Renal cortical epithelial cell (primary cell): Measurements from ENCODE around the gene SMARCAL1. TPM values are rescaled to one million over a fixed set of nuclear protein-coding genes. Genes with fewer than 3 reads are reported as not detected.

Experiments
- DNase-seq: peaks from one replicate; pipeline ENCODE4 v3.0.0-alpha.2; 2011; ENCODE audit warnings: low read depth
- total RNA-seq: library from RNA; depleted of rRNA; stranded (reverse); fragments of >200 nt; gene quantifications from 2 replicates; pipeline ENCODE4 v1.2.3, GENCODE V29; 2014

SMARCAL1 gene
- total RNA-seq, 1 donor from 2014 or later: 25.5 TPM

GRCh38 chr2:216428618-216429350 lies 16.5 kb downstream of the SMARCAL1 start:
- DNase-seq: no peak

DNA sequence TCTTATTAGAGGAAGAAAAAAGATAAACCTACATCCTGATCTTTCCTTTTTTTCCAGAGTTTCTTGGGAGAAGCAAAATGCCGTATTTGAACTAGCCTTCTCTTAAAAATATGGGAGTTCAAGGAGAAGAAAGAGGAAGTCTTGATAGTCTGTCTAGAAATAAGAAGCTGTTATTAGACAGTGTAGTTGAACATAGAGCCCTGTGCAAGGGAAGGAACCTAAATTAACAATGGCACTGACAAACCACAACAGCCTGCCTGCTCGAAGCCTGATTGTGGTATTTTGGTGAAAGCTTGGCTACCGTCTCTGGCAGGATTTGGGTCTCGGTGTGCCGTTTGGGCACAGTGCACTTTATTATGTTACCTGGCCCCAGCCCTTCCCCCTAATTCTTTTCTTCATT lies 17.1 kb downstream of the SMARCAL1 start:
- no peak for DNase-seq

- no peak for DNase-seq
These were observed 18.7 kb downstream of the SMARCAL1 start for GRCh38 chr2:216430811-216431530.

DNA sequence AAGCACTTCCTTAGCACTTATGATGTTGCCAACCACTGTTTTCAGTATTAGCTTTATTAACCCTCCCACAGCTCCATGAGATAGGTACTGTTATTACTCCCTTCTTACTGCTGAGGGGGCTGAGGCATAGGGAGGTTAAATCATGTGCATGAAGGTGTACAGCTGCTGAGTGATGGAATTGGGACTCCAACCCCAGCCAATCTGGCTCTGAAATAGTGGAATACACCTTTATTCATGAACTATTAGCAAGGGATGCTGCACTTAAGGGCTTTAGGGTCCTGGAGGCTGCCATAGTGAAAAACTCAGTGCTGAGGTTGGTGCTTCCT lies 19.2 kb downstream of the SMARCAL1 start:
- no peak for DNase-seq

- no peak for DNase-seq
These were observed 24.1 kb downstream of the SMARCAL1 start for GRCh38 chr2:216436383-216436782.

DNA sequence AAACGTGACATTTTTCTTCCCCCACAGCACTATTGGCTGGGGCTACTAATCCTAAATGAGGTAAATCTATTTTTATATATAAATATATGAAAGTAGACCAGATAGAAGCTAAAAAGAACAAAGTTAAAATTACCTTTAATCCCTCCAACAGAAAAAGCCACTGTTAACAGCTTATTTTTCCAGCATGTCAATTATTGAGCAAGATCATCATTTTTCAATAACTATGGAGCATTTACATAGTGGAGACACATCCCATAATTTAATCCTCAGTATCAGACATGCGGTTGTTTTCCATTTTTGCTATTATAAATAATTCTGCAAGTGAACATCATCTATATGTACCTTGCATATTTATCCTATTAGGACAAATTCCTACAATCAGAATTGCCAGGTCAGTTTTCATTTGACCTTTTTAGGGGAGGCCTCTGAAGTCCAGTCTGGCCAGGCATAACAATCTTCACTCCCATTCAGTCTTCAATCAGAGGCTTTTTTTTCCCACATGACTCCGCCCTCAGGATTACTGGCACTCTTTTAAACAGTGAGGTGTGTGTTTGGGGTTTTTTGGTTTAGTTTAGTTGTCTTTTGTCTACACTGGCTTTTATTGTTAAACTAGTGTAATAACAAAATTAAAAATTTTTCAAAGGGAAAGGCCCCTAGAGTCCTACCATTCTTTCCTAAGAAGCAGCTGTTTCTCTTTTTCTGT lies 29.2 kb downstream of the SMARCAL1 start:
- DNase-seq: no peak

DNA sequence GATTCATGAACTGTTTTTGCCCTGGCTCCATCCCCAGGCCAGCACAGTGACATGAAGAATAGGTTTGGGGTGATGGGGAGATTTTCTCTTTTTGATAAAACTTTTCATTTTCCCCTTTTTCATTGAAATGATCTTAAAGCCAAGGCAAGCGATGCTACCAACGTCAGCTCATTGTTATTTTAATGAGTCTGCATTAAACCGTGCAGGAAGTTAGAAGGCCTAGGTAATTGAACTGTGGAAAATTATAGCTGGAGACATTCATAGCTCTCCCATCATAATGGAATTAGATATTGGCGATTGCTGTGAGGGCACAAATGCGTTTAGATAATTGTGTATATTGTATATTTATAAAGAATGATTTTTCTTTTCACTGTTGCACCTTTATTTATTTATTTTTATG lies 33.2 kb downstream of the SMARCAL1 start:
- DNase-seq: no peak

- DNase-seq: no peak
These were observed 34.1 kb downstream of the SMARCAL1 start for GRCh38 chr2:216446343-216446742.

- no peak for DNase-seq
These were observed 35.0 kb downstream of the SMARCAL1 start for GRCh38 chr2:216447293-216447692.

DNA sequence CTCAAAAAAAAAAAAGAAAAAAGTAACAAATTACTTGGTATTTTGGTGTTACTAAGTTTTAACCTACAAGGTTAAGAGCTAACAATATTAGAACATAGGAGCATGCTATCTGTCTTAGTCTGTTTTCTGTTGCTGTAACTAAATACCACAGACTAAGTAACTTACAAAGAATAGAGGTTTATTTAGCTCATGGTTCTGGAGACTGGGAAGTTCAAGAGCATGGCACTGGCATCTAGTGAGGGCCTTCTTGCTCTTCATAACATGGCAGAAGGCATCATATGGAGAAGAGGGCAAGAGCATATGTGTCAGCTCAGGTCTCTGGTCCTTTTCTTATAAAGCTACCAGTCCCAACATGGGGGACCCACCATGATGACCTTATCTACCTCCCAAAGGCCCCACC lies 36.5 kb downstream of the SMARCAL1 start:
- no peak for DNase-seq

GRCh38 chr2:216450346-216450745 lies 38.1 kb downstream of the SMARCAL1 start:
- no peak for DNase-seq

DNA sequence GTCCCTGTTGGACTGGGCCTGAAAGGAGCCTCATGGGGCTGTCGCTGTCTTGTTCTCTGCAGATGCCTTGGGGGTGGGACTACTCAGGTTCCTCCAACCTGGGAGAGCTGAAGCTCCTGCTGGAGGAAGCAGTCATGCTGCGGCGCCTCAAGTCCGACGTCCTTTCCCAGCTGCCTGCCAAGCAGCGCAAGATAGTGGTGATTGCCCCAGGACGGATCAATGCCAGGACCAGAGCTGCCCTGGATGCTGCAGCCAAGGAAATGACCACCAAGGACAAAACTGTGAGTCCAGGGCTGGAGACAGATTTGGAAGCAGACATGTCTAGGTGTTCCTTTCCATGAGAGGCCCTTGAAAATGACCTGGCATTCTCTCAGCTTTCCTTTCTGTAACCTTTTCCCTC lies 38.5 kb downstream of the SMARCAL1 start:
- no peak for DNase-seq

- no peak for DNase-seq
These were observed 41.8 kb downstream of the SMARCAL1 start for GRCh38 chr2:216453955-216454614.

DNA sequence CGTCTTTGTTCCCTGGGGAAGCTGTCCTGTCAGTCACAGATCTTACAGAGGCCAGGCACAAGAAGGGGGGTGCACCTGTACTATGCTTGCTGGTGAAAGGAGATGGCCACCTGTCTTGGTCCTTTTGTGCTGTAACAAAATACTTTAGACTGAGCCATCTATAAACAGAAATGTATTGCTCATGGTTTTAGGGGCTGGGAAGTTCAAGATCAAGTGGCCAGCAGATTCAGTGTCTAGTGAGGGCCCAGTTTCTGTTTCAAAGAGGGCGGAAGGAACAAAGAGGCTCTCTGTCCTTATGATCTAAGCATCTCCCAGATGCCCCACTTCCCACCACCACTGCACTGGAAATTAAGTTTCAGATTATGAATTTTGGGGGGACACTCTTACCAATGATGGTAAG lies 50.9 kb downstream of the SMARCAL1 start:
- no peak for DNase-seq

- DNase-seq: no peak
These were observed 51.9 kb downstream of the SMARCAL1 start for GRCh38 chr2:216464104-216464720.

- no peak for DNase-seq
These were observed 53.4 kb downstream of the SMARCAL1 start for GRCh38 chr2:216465579-216466195.

- DNase-seq: no peak
These were observed 55.6 kb downstream of the SMARCAL1 start for GRCh38 chr2:216467845-216468244.

DNA sequence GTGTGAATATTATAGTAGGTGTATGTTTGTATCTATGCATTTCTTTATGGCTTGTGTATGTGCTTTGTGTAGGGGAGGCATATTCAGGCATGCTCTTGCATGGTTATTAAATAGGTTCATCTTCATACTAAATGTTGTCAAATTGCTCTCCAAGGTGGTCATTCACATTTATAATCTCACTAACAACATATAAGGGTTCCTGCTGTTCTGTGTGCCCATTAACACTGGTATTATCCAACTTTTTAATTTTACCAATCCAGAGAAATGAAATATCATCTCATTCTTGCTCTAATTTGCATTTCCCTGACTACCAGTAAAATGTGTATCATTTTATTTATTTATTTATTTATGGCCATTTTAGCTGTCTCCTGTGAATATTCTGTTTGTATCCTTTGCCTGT lies 57.4 kb downstream of the SMARCAL1 start:
- no peak for DNase-seq

DNA sequence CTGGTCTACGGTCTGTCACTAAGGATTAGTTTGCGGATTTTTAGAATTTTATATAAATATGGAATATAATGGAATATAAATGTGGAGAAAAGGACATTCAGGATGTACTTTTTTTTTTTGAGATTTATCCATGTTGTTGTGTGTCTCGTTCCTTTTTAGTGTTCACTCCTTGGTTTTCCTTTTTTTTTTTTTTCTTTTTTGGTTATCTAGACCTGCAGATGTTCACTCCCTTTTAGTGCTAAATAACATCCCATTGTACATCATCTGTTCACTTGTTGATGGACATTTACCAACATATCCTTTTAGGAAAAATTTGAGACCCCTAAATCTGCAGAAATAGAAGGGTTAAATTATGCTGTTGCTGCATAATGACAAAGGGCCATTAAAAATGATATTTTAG lies 60.9 kb downstream of the SMARCAL1 start:
- DNase-seq: no peak

DNA sequence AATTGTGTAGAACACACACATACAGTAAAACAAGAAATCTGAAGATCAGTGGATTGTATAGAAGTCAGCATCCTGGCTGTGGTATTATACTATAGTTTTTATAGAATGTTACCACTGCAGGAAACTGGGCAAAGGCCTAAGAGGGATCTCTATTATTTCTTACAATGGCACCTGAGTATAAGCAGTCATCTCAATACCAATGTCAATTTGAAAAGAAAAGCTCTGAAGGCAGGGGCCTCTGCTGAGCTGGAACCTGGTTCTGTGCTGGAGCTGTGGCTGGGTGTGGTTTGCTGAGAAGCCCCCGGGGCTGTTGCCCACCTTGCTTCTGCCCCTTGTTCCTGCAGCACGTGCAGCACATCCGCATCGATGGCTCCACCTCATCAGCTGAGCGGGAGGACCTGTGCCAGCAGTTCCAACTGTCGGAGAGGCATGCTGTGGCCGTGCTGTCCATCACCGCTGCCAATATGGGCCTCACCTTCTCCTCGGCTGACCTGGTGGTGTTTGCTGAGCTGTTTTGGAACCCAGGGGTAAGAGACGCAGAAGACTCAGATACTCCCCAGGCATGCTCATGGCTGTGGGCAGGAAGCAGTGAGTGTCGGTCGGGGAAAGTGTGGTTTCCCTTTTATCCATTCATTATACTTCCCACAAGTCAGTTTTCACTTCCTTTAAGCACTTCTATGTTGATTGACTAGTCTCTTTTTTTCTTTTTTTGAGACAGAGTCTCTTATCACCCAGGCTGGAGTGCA lies 62.8 kb downstream of the SMARCAL1 start:
- no peak for DNase-seq

DNA sequence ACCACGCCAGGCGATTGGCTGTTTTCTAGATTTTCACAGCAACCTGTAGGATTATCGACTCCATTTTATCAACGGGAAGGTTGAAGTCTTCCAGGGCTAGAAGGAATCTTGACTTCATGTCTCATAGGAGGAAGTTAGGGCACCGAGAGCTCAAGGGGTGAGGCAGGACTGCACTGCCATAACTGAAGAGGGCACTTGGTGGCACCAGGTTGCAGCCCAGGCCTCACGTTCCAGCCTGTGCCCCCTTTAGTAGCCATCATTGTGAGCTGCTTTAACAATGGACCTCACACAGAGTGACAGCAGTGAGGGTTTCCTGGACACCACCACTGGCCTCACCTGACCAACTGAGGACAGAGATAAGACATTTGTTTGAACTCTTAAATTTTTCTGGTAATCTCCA lies 63.5 kb downstream of the SMARCAL1 start:
- no peak for DNase-seq
